IPS-11a (cell line): ENCODE results near the gene CBFA2T3.

Experiments
- H3K4me3 ChIP-seq: one replicate; pipeline ENCODE4 v1.5.1; 2013; ENCODE audit warnings: low read depth, low read length, control low read depth

The CBFA2T3 gene

GRCh38 chr16:88844419-88845036 lies 132.5 kb downstream of the CBFA2T3 start:
- H3K4me3 ChIP-seq, result no peak overlapping the region

- H3K4me3 ChIP-seq, result no peak overlapping the region
Observed at GRCh38 chr16:88843256-88843655, 133.8 kb downstream of the CBFA2T3 start.

GRCh38 chr16:88842806-88843205 lies 134.2 kb downstream of the CBFA2T3 start:
- H3K4me3 ChIP-seq, result no peak overlapping the region

- no peak overlapping the region for H3K4me3 ChIP-seq
Observed at GRCh38 chr16:88842308-88842756, 134.7 kb downstream of the CBFA2T3 start.

- no peak overlapping the region for H3K4me3 ChIP-seq
Observed at GRCh38 chr16:88841521-88842307, 135.3 kb downstream of the CBFA2T3 start.

GRCh38 chr16:88840600-88841215 lies 136.3 kb downstream of the CBFA2T3 start:
- no peak overlapping the region for H3K4me3 ChIP-seq

- H3K4me3 ChIP-seq, result no peak overlapping the region
Observed at GRCh38 chr16:88839745-88840599, 137.0 kb downstream of the CBFA2T3 start.

- no peak overlapping the region for H3K4me3 ChIP-seq
Observed at GRCh38 chr16:88839026-88839529, 137.9 kb downstream of the CBFA2T3 start.

GRCh38 chr16:88838566-88838965 lies 138.4 kb downstream of the CBFA2T3 start:
- no peak overlapping the region for H3K4me3 ChIP-seq

- H3K4me3 ChIP-seq, result no peak overlapping the region
Observed at GRCh38 chr16:88837806-88838205, 139.2 kb downstream of the CBFA2T3 start.

- no peak overlapping the region for H3K4me3 ChIP-seq
Observed at GRCh38 chr16:88836791-88837190, 140.2 kb downstream of the CBFA2T3 start.

- H3K4me3 ChIP-seq, result no peak overlapping the region
Observed at GRCh38 chr16:88835818-88836217, 141.2 kb downstream of the CBFA2T3 start.

GRCh38 chr16:88835383-88835782 lies 141.6 kb downstream of the CBFA2T3 start:
- no peak overlapping the region for H3K4me3 ChIP-seq

- no peak overlapping the region for H3K4me3 ChIP-seq
Observed at GRCh38 chr16:88834670-88835069, 142.3 kb downstream of the CBFA2T3 start.

- H3K4me3 ChIP-seq, result no peak overlapping the region
Observed at GRCh38 chr16:88833086-88833485, 143.9 kb downstream of the CBFA2T3 start.

- H3K4me3 ChIP-seq, result no peak overlapping the region
Observed at GRCh38 chr16:88831838-88832237, 145.2 kb downstream of the CBFA2T3 start.

GRCh38 chr16:88830783-88831182 lies 146.2 kb downstream of the CBFA2T3 start:
- H3K4me3 ChIP-seq, result no peak overlapping the region

- no peak overlapping the region for H3K4me3 ChIP-seq
Observed at GRCh38 chr16:88830258-88830657, 146.7 kb downstream of the CBFA2T3 start.

GRCh38 chr16:88828711-88829110 lies 148.3 kb downstream of the CBFA2T3 start:
- no peak overlapping the region for H3K4me3 ChIP-seq

- no peak overlapping the region for H3K4me3 ChIP-seq
Observed at GRCh38 chr16:88827727-88828126, 149.3 kb downstream of the CBFA2T3 start.
